PC-3 (cell line): ENCODE measurements around the gene EPS8L2.

Experiments
- CTCF ChIP-seq: fragments of 300-600 bp; sonication (generic); conservative IDR thresholded peaks from 2 replicates; pipeline ENCODE4 v1.5.1; 2017; ENCODE audit warnings: antibody characterized with exemption, low read depth, mild to moderate bottlenecking, low read length
- EZH2 ChIP-seq: fragments of 300-600 bp; sonication (generic); IDR thresholded peaks from one replicate; pipeline ENCODE4 v1.6.1; 2017; ENCODE audit warnings: antibody characterized with exemption, mild to moderate bottlenecking, low read length; ENCODE audit not compliant: unreplicated experiment
- EZH2phosphoT487 ChIP-seq: fragments of 300-600 bp; sonication (generic); IDR thresholded peaks from 2 replicates; pipeline ENCODE4 v1.6.1; 2018; ENCODE audit warnings: mild to moderate bottlenecking, antibody characterized with exemption, low read length, borderline replicate concordance

- TF ChIP-seq CTCF: no peak
- no peak for TF ChIP-seq EZH2phosphoT487
- no peak for TF ChIP-seq EZH2
Observed at GRCh38 chr11:746289-747157, 40.5 kb downstream of the EPS8L2 start.
